NB4 (cell line): ENCODE data around the gene CFI.

Experiments
- DNase-seq: peaks from one replicate; pipeline ENCODE4 v3.0.0; 2010; ENCODE audit warnings: low read depth
- H3K4me3 ChIP-seq: one replicate; pipeline ENCODE4 v1.5.1; 2011; ENCODE audit warnings: mild to moderate bottlenecking, low read depth, low read length, moderate library complexity
- MAX ChIP-seq: IDR thresholded peaks from 2 replicates; pipeline ENCODE4 v1.6.1; 2011; ENCODE audit warnings: low read depth, low read length
- MYC ChIP-seq: IDR thresholded peaks from 2 replicates; pipeline ENCODE4 v1.6.1; 2011; ENCODE audit warnings: low read depth, low read length
- POLR2A ChIP-seq: IDR thresholded peaks from 2 replicates; pipeline ENCODE4 v1.6.1; 2011; ENCODE audit warnings: mild to moderate bottlenecking; ENCODE audit not compliant: insufficient read length; ENCODE audit errors: extremely low read depth
- TF ChIP-seq, protein P1 (sequence below): IDR thresholded peaks from one replicate; pipeline ENCODE4 v1.5.1; 2012; ENCODE audit warnings: low read depth, low read length

Gene CFI

DNA sequence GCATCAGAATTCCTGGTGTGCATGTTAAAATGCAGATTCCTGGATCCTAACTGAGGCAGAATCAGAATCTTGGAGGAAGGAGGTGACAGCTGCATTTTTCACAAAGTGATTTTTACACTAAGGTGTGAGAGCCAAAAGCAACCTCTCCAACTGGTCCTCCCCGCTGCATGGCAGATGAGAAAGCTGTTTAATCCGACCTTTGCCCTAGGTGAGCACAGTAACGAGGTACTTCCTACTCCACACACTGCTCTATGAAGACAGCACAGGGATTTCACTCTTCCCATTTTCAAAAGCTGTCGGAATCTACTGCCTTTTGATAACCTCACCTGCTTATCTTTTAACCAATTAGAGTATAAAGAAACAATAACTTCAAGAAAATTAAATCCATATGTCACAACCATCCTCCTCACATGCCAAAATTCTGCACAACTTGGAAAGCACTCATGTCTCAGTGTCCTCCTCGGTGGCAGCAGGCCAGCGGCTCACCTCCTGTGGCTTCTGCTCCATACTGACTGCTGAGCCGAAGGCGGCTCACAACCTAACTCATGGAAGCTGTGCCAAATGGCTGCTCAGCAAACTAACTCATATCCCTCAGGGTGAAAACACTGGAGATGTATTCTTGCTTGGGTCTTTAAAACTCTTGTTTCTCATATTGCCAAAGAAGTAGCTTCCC lies 102.1 kb downstream of the CFI start:
- TF ChIP-seq MYC, result no peak
- TF ChIP-seq, protein P1, sequence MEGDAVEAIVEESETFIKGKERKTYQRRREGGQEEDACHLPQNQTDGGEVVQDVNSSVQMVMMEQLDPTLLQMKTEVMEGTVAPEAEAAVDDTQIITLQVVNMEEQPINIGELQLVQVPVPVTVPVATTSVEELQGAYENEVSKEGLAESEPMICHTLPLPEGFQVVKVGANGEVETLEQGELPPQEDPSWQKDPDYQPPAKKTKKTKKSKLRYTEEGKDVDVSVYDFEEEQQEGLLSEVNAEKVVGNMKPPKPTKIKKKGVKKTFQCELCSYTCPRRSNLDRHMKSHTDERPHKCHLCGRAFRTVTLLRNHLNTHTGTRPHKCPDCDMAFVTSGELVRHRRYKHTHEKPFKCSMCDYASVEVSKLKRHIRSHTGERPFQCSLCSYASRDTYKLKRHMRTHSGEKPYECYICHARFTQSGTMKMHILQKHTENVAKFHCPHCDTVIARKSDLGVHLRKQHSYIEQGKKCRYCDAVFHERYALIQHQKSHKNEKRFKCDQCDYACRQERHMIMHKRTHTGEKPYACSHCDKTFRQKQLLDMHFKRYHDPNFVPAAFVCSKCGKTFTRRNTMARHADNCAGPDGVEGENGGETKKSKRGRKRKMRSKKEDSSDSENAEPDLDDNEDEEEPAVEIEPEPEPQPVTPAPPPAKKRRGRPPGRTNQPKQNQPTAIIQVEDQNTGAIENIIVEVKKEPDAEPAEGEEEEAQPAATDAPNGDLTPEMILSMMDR, result no peak
- no peak for TF ChIP-seq POLR2A
- no peak for TF ChIP-seq MAX
- DNase-seq, result no peak
- H3K4me3 ChIP-seq, result no peak overlapping the region

DNA sequence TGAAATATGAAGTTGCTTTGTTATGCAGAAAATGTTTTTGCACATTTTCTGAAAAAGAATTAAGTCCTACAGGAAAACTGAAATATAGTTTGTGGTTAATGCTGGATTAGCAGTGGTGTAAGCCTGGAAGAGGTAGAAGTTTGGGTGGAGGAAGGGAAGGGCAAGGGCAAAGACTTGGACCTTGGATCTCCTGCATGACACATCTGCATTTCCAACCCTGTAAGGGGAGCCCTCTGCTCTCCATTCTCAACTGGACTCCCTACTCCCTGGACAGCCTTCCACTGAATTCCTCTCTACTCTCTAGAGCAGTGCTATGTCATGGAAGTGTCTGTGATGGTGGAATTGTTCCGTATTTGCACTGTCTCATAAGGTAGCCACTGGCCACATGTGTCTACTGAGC lies 103.1 kb downstream of the CFI start:
- no peak for DNase-seq
- TF ChIP-seq MYC (no peak), POLR2A (no peak), MAX (no peak)
- TF ChIP-seq, protein P1, result no peak
- H3K4me3 ChIP-seq, result no peak overlapping the region

DNA sequence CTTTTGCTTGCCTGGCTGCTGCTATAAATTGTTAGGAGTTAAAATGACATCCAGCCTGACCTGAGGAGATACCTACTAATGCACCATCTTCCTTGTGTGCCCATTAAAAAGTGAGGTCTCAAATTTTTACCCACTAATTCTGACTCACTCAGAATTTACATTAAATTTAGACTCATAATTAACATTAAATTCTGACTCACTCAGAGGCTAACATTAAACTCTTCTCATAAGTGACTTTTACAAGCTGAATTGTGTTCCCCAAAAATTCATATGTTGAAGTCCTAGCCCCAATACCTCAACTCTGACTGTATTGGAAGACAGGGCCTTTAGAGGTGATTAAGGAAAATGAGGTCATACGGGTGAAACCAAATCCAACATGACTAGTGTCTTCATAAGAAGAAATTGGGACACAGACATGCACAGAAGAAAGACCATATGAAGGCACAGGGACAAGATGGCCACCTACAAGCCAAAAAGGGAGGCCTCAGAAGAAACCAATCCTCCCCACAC lies 110.3 kb downstream of the CFI start:
- H3K4me3 ChIP-seq, result no peak overlapping the region
- no peak for DNase-seq
- no peak for TF ChIP-seq MYC
- no peak for TF ChIP-seq POLR2A
- no peak for TF ChIP-seq MAX
- TF ChIP-seq, protein P1, result no peak
